ENCODE data around the gene ANOS1.
"Not testable (repeated sequence)": the region's sequence is repeated elsewhere in the genome, so short reads cannot be mapped to it uniquely, and the experiment has no call there.

Gene ANOS1

GRCh38 chrX:8731559-8732395 is at the start of gene ANOS1:
Gene ANOS1 (minus strand): TSS chrX:8732137. CDS start chrX:8732036, 101 bp downstream.
- no peak for DNase-seq

- DNase-seq = no peak
Measured at GRCh38 chrX:8773117-8773516, 41.2 kb upstream of the ANOS1 start.

GRCh38 chrX:8760021-8760420 is 28.1 kb upstream of the ANOS1 start:
- no peak for DNase-seq

GRCh38 chrX:8758706-8759105 is 26.8 kb upstream of the ANOS1 start:
- not testable (repeated sequence) for DNase-seq

- not testable (repeated sequence) for DNase-seq
Measured at GRCh38 chrX:8757609-8758389, 25.9 kb upstream of the ANOS1 start.

- no peak for DNase-seq
Measured at GRCh38 chrX:8755813-8756212, 23.9 kb upstream of the ANOS1 start.

GRCh38 chrX:8755116-8755515 is 23.2 kb upstream of the ANOS1 start:
- no peak for DNase-seq

- DNase-seq = no peak
Measured at GRCh38 chrX:8749697-8750096, 17.8 kb upstream of the ANOS1 start.

- no peak for DNase-seq
Measured at GRCh38 chrX:8748855-8749254, 16.9 kb upstream of the ANOS1 start.

GRCh38 chrX:8743126-8743732 is 11.3 kb upstream of the ANOS1 start:
- peak; percentile 6 to 33 (median 24) for DNase-seq

- DNase-seq = no peak
Measured at GRCh38 chrX:8741981-8742380, 10.0 kb upstream of the ANOS1 start.

GRCh38 chrX:8738588-8739189 is 6.8 kb upstream of the ANOS1 start:
- peak in 1 of 4 experiments; percentile 1 for DNase-seq

GRCh38 chrX:8737883-8738282 is 5.9 kb upstream of the ANOS1 start:
- DNase-seq = no peak

GRCh38 chrX:8730812-8731558 is 952 bp downstream of the ANOS1 start:
- no peak for DNase-seq

GRCh38 chrX:8729811-8730210 is 2.1 kb downstream of the ANOS1 start:
- no peak for DNase-seq

- DNase-seq = no peak
Measured at GRCh38 chrX:8728932-8729535, 2.9 kb downstream of the ANOS1 start.

- DNase-seq = no peak
Measured at GRCh38 chrX:8726031-8726652, 5.8 kb downstream of the ANOS1 start.

GRCh38 chrX:8724300-8724699 is 7.6 kb downstream of the ANOS1 start:
- DNase-seq = no peak

- DNase-seq = no peak
Measured at GRCh38 chrX:8721536-8721935, 10.4 kb downstream of the ANOS1 start.

- no peak for DNase-seq
Measured at GRCh38 chrX:8720136-8720535, 11.8 kb downstream of the ANOS1 start.

GRCh38 chrX:8717354-8717753 is 14.6 kb downstream of the ANOS1 start:
- DNase-seq = no peak

- DNase-seq = no peak
Measured at GRCh38 chrX:8714164-8714563, 17.8 kb downstream of the ANOS1 start.

Measured in activated CD4-positive, CD25-positive, alpha-beta regulatory T cell (primary cell).